ENCODE data around the gene OR52K2. TPM values are rescaled to one million over a fixed set of nuclear protein-coding genes. Genes with fewer than 3 reads are reported as not detected.

The OR52K2 gene
- polyA plus RNA-seq, 1 donor from 2014 or later: not detected

DNA sequence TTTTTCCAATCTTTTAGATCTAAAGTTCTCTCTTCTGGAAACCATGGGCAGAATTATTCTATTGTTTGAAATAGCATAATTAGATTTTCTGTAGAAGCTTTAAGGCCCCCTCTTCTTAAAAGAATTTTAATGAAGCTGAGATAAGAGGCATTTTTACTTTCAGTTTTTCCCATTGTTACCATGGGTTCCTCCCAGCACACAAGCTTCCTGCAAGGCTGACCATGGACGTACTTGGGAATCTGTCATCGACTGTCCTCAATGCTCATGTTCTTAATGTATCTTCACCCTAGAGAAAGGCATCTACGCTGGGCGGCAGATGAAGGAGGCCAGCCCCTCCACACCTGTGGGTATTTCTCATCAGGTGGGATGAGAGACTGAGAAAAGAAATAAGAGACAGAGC is 11.1 kb downstream of the OR52K2 start:
- Histone ChIP-seq H3F3A (ENCODE audit: insufficient read depth, low read length, poor library complexity, severe bottlenecking) (no peaks in the 10 kb centered on the region), H3K27me3 (ENCODE audit: insufficient read depth, low read depth, low read length) (no peaks in the 10 kb centered on the region), H3K9me2 (ENCODE audit: insufficient read depth, low read length) (no peaks in the 10 kb centered on the region), H2AFZ (ENCODE audit: low read depth, low read length) (no peak overlapping the region), H3K9me3 (ENCODE audit: low read length) (no peaks in the 10 kb centered on the region), H3K36me3 (ENCODE audit: insufficient read depth, low read length) (no peaks in the 10 kb centered on the region), H3K9ac (ENCODE audit: low read length) (no peak overlapping the region), H4K20me1 (ENCODE audit: insufficient read depth) (no peaks in the 10 kb centered on the region), H3K4me3 (ENCODE audit: low read length) (no peak overlapping the region), H3K27ac (ENCODE audit: low read length) (no peak overlapping the region), H3K4me2 (ENCODE audit: low read length) (no peak overlapping the region), H3K79me2 (replicated peaks; ENCODE audit: insufficient read depth, low read length) (no peaks in the 10 kb centered on the region)
- TF ChIP-seq RAD21 (conservative IDR thresholded peaks at IDR 0.05) (no peak), POLR2AphosphoS5 (IDR thresholded peaks at IDR 0.05) (no peak), EZH2 (IDR thresholded peaks at IDR 0.05; ENCODE audit: borderline replicate concordance, insufficient read depth, low read length, poor library complexity, severe bottlenecking) (no peak), EP300 (conservative IDR thresholded peaks at IDR 0.05; ENCODE audit: poor library complexity, severe bottlenecking) (no peak)
- TF ChIP-seq, protein P1, sequence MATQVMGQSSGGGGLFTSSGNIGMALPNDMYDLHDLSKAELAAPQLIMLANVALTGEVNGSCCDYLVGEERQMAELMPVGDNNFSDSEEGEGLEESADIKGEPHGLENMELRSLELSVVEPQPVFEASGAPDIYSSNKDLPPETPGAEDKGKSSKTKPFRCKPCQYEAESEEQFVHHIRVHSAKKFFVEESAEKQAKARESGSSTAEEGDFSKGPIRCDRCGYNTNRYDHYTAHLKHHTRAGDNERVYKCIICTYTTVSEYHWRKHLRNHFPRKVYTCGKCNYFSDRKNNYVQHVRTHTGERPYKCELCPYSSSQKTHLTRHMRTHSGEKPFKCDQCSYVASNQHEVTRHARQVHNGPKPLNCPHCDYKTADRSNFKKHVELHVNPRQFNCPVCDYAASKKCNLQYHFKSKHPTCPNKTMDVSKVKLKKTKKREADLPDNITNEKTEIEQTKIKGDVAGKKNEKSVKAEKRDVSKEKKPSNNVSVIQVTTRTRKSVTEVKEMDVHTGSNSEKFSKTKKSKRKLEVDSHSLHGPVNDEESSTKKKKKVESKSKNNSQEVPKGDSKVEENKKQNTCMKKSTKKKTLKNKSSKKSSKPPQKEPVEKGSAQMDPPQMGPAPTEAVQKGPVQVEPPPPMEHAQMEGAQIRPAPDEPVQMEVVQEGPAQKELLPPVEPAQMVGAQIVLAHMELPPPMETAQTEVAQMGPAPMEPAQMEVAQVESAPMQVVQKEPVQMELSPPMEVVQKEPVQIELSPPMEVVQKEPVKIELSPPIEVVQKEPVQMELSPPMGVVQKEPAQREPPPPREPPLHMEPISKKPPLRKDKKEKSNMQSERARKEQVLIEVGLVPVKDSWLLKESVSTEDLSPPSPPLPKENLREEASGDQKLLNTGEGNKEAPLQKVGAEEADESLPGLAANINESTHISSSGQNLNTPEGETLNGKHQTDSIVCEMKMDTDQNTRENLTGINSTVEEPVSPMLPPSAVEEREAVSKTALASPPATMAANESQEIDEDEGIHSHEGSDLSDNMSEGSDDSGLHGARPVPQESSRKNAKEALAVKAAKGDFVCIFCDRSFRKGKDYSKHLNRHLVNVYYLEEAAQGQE (IDR thresholded peaks at IDR 0.05; ENCODE audit: borderline replicate concordance): no peak

GRCh38 chr11:4464216-4465159 is 15.4 kb downstream of the OR52K2 start:
- no peaks in the 10 kb centered on the region for H3K36me3 ChIP-seq (ENCODE audit: insufficient read depth, low read length)
- H3F3A ChIP-seq (ENCODE audit: insufficient read depth, low read length, poor library complexity, severe bottlenecking): no peaks in the 10 kb centered on the region
- no peaks in the 10 kb centered on the region for H3K9me3 ChIP-seq (ENCODE audit: low read length)
- H3K27me3 ChIP-seq (ENCODE audit: insufficient read depth, low read depth, low read length): no peaks in the 10 kb centered on the region
- no peaks in the 10 kb centered on the region for H4K20me1 ChIP-seq (ENCODE audit: insufficient read depth)
- no peaks in the 10 kb centered on the region for H3K9me2 ChIP-seq (ENCODE audit: insufficient read depth, low read length)
- no peak overlapping the region for H3K4me3 ChIP-seq (ENCODE audit: low read length)
- no peak overlapping the region for H3K4me2 ChIP-seq (ENCODE audit: low read length)
- no peak overlapping the region for H3K9ac ChIP-seq (ENCODE audit: low read length)
- H3K27ac ChIP-seq (ENCODE audit: low read length): no peak overlapping the region
- H3K79me2 ChIP-seq (replicated peaks; ENCODE audit: insufficient read depth, low read length): no peaks in the 10 kb centered on the region
- no peak for TF ChIP-seq MXI1 (conservative IDR thresholded peaks at IDR 0.05; ENCODE audit: poor library complexity, severe bottlenecking)
- no peak for TF ChIP-seq TAF1 (IDR thresholded peaks at IDR 0.05; ENCODE audit: low read depth)
- TF ChIP-seq SMC3 (conservative IDR thresholded peaks at IDR 0.05; ENCODE audit: poor library complexity): no peak
- TF ChIP-seq, protein P1 (IDR thresholded peaks at IDR 0.05; ENCODE audit: borderline replicate concordance): no peak
- TF ChIP-seq EP300 (conservative IDR thresholded peaks at IDR 0.05; ENCODE audit: poor library complexity, severe bottlenecking): no peak
- no peak for TF ChIP-seq CTCF (IDR thresholded peaks at IDR 0.05; ENCODE audit: poor library complexity, severe bottlenecking)
- no peak for TF ChIP-seq EZH2 (IDR thresholded peaks at IDR 0.05; ENCODE audit: borderline replicate concordance, insufficient read depth, low read length, poor library complexity, severe bottlenecking)
- no peak for TF ChIP-seq POLR2AphosphoS5 (IDR thresholded peaks at IDR 0.05)
- no peak for TF ChIP-seq RAD21 (conservative IDR thresholded peaks at IDR 0.05)
- H2AFZ ChIP-seq (ENCODE audit: low read depth, low read length): no peak overlapping the region
